ENCODE data around the gene BMPR1A.

- TF ChIP-seq CTCF (IDR thresholded peaks at IDR 0.05) (no peak), POLR2A (IDR thresholded peaks at IDR 0.05) (no peak)
Observed at GRCh38 chr10:86961481-86962091, 205.2 kb downstream of the BMPR1A start.

Measured in right lobe of liver (tissue), 4 donors.